NCI-H226 (cell line): ENCODE results near the gene EPHA7.

Source experiments
- DNase-seq: peaks from one replicate; pipeline ENCODE4 v3.0.0-alpha.2; 2015

Gene EPHA7

DNA sequence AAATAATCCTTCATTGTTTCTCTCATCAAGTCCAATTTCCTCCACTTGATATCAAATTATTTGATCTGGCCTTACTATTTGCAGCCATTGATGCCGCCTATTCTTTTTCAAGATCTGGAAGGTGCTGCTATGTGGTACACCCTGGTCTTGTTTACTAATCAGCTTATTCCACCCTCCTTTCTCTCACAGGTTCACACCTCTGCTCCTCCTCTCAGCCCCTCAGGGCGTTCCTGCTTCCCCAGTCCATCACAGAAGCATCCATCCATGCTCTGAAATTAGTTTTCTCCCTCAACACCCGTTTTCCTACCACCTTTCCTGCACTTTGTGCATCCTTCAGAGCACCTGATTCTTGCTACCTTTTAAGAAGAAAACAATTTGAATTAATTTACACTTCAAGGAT lies 183.6 kb downstream of the EPHA7 start:
- no peak for DNase-seq

DNA sequence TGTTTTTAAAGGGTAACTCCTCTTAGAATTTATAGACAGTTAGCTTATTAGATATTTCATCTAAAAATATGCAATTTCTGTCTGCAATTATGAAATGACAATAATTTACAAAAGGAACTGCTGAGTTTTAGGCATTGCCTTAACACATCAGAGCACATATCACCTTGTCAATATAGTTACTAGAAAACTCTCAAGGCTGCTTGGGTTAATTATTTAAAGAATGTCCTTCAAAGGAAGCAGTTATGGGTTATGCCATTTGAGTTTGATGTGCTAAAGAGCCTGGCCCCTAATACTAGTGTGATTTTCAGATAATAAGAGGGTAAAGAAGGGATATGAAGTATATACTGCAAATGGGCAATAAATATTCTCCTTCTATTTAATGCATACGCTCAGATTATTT lies 192.5 kb downstream of the EPHA7 start:
- no peak for DNase-seq

DNA sequence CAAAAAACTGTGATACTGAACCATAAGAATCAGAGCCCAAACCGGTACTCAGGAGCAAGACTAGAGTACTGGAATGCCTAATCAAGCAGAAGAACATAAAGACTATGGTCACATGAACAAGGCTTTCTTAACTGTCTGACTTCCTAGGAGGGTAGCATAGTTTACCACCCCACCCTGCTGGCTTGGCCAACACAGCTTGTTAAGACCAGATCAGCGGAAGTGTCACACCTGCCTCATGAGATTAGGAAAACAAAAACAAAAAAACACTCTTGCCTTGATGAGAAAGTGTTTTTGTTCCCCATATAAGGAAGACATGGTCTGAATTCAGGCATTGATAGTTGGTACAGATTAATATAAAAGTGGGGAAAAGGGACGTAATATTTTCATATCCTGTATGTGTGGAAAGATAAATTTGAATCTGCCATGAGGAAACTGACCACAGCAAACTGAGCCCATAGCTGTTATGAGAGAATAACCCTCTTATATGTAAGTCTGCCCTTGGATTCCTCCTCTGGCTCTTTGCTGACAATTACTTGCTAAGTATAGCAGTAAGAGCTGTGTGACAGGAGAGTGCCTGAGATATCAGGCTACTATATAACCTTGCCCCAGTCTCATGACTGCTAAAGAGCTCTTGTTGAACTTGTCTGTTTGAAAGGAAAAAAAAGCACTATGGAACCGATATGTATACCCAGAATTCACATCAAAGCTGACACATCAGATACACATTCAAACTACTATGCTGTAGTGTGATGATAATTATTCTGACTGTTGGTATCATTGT lies 197.1 kb downstream of the EPHA7 start:
- no peak for DNase-seq

DNA sequence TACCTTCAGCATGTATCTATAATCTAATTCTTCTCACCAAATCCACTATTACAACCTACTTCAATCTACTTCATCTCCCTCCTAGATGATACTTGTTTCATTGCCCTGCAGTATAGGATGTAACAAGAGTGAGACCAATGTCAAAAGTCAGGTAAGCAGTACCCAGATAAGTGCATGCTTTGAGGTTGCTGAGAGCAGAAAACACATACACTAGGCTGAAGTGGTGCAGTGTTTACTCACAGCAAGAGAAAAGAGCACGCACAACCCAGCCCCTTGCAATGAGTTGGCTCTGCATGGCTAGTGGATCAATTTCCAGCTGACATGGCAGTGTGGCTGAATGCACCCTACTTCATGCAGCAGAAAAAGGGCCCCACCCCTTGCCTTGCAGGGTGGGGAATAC lies 199.9 kb downstream of the EPHA7 start:
- DNase-seq = no peak

DNA sequence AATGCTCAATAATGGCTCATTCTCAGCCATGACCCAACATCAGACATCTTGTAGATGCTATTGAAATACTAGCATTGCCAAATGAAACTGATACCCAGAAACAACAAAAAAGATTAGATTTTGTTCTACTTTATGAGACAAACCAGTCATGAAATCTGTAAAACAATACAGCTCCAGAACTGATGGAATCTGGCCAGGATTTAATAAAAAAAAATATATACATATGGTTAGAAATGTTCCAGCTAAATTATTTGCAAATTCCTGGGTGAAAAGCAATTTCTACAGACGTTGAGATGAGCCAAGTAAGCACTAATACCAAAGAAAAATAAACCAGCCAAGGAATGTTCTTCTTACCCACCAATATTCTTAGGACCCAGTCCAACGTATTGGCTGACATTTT lies 201.3 kb downstream of the EPHA7 start:
- DNase-seq = no peak

DNA sequence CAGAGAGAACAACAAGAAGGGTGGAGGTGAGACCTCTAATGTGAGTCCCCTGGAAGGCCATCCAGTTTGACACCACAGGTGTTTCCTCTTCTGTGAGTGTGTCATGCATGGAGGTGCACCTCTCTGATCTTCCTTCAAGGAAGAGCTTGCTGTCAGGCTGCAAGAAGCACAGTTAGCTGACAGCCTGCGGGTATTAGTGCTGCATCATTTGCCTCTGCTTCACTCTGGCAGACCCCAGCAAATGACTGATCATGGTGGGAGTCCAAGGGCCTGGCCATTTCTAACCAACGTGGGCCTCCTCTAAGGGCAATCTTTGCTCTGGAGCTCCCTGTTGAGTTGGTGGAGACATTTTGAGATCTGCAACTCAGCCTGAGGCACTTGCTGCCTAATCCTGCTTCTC lies 206.3 kb downstream of the EPHA7 start:
- no peak for DNase-seq

DNA sequence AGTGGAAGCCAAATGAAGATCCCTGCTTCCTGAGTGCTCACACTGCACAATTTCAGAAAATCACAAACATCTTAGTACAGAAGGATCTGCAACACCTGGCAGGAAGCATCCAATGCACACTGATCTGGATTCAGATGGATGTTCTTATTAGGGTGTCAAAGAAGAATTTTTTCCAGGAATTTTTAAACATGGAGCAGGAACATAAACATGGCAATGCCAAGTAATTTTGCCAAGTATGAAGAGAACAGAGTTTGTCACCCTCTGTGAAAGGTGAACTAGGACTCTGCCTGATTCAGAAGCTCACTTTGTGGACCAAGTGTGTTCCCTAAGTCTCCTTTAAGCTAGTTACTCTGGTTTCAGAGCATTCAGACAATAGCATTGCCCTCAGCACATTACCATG lies 208.5 kb downstream of the EPHA7 start:
- no peak for DNase-seq

DNA sequence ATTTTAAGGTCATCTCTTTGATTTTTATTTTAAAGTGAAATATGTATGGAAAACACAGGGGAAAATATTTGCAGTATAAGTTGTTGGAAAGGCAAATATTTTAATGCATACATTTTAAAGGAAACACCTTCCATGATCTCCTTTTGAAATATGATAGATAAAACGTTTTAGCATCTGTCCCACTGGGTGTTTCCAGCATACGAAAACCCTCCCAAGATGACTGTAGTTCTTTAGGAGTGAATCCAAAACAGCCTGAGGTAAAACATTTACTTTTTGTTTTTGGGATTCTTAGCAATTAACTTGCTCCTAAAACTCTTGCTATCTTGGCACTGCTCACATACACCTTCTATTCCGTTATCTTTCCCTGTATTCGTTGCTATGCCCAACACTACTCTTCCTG lies 210.0 kb downstream of the EPHA7 start:
- DNase-seq = no peak

DNA sequence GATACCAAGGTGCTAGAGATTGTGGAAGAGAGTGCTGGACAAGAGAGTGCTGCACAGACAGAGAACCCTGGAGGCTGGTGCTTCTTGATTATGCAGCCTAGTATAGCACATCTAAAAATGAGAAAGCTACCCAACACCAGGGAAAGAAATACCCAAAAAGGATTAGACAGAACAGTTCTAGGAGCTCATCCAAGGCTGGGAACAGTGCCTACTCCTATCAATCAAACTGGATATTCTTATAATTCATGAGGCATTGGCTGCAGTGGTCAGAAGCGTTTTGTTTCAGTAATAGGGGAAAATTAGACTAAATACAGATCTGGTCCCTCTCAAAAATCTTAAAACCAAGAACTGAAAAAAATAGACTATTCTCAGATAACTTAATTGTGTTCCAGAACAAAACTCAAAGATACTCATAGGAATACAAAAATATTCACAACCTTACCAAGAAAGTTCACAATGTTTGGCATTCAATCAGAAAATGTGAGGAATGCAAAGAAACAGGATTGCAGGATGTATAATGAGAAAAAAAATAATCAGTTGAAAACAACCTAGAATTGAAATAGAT lies 222.9 kb downstream of the EPHA7 start:
- no peak for DNase-seq

DNA sequence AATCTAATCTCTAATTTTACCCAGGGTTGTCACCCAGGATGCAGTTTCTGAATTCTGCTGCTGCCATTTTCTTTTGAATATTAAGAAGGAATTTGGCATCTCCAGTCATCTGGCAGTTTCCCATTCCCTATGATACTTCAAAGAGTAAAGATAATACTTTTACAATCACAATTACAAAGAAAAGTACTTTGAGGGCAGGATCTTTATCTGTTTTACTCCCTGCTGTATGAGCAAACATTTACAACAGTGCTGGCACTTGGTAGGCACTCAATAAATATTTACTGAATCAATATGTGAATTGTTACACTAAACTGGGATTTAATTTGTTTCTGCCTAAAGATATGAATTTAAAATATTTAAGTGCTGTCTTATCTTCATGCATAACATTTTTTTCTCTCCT lies 224.9 kb downstream of the EPHA7 start:
- no peak for DNase-seq

DNA sequence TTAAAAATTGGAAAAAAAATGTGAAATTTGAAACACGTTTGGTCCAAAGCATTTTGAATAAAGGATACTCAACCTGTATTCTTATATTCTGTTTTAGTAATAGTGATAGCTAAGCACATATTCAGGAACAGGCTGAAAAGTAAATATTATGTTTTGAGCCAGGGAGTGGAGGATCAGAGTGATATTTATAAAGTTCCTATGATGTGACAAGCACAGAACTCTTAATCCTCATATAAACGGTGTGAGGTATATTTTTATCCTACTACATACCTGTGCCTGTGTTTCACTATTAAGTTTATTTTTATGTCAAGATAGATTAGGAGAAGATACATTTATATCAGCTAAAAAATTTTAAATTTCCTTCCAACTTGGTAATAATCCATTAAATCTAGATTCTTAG lies 225.5 kb downstream of the EPHA7 start:
- DNase-seq = no peak
